CD4-positive, alpha-beta memory T cell (primary cell): Measurements from ENCODE around the gene STRA6. TPM values are rescaled to one million over a fixed set of nuclear protein-coding genes. Genes with fewer than 3 reads are reported as not detected.

Experiments
- CTCF ChIA-PET: fragments of 350-600 bp; sonication (Branson Sonifier 250); formaldehyde crosslinking; loops from one replicate; lab custom pipeline; 2021; ENCODE audit warnings: inconsistent platforms; ENCODE audit not compliant: partially characterized antibody; lab: Charles Lee
- POLR2A ChIA-PET: fragments of 350-600 bp; sonication (Branson Sonifier 250); formaldehyde crosslinking; loops from one replicate; lab custom pipeline; 2021; ENCODE audit not compliant: partially characterized antibody; lab: Charles Lee
- DNase-seq, 5 donors: peaks; one replicate each; pipeline versions ENCODE4 v3.0.0 to v3.0.0-alpha.2; 2020 to 2022; ENCODE audit warnings: mixed read lengths in 1 of 5
- H3K27ac ChIP-seq: one replicate; pipeline ENCODE4 v1.7.0; 2013; ENCODE audit warnings: low read depth, low read length
- H3K27me3 ChIP-seq: 2 replicates; pipeline ENCODE4 v1.7.0; 2013; ENCODE audit warnings: mild to moderate bottlenecking, low read length, moderate library complexity; ENCODE audit not compliant: insufficient read depth
- H3K36me3 ChIP-seq: 2 replicates; pipeline ENCODE4 v1.7.0; 2013; ENCODE audit warnings: mild to moderate bottlenecking, low read length, moderate library complexity; ENCODE audit not compliant: insufficient read depth
- H3K4me1 ChIP-seq: 2 replicates; pipeline ENCODE4 v1.7.0; 2013; ENCODE audit warnings: mild to moderate bottlenecking, low read length, moderate library complexity; ENCODE audit not compliant: insufficient read depth
- H3K4me3 ChIP-seq, 2 donors: one replicate each; pipeline ENCODE4 v1.7.0; 2013; ENCODE audit warnings: low read length in 2 of 2, mild to moderate bottlenecking in 1 of 2
- H3K9me3 ChIP-seq, 2 donors: one replicate each; pipeline ENCODE4 v1.7.0; 2013; ENCODE audit warnings: low read length in 2 of 2, control low read depth in 1 of 2; ENCODE audit not compliant: control insufficient read depth in 1 of 2
- H3K27ac Mint-ChIP-seq, 7 donors: one replicate each; pipeline ENCODE4 v1.8.0; 2020 to 2021; ENCODE audit warnings: mixed read lengths in 7 of 7, mild to moderate bottlenecking in 6 of 7, inconsistent platforms in 3 of 7, moderate library complexity in 3 of 7
- H3K27me3 Mint-ChIP-seq, 2 donors: one replicate each; pipeline ENCODE4 v1.8.0; 2020 to 2021; ENCODE audit warnings: mixed read lengths in 2 of 2
- H3K36me3 Mint-ChIP-seq, 2 donors: one replicate each; pipeline ENCODE4 v1.8.0; 2020 to 2021; ENCODE audit warnings: mixed read lengths in 2 of 2, inconsistent platforms in 1 of 2, mild to moderate bottlenecking in 1 of 2
- H3K4me1 Mint-ChIP-seq, 4 donors: one replicate each; pipeline ENCODE4 v1.8.0; 2020 to 2021; ENCODE audit warnings: mixed read lengths in 4 of 4, mild to moderate bottlenecking in 1 of 4
- H3K4me3 Mint-ChIP-seq, 8 donors: one replicate each; pipeline ENCODE4 v1.8.0; 2020 to 2021; ENCODE audit warnings: mixed read lengths in 8 of 8, mild to moderate bottlenecking in 7 of 8, moderate library complexity in 6 of 8, inconsistent platforms in 3 of 8
- H3K9me3 Mint-ChIP-seq, 8 donors: one replicate each; pipeline ENCODE4 v1.8.0; 2020 to 2021; ENCODE audit warnings: mixed read lengths in 8 of 8, mild to moderate bottlenecking in 5 of 8, inconsistent platforms in 3 of 8, moderate library complexity in 1 of 8
- intact Hi-C: fragments of 100-400 bp; cut with micrococcal nuclease; formaldehyde crosslinking; loops from one replicate; pipeline ENCODE4 v1.15.1; 2023
- polyA plus RNA-seq, 2 donors: library from polyadenylated mRNA; unstranded; fragments of 300-500 nt; fragmentation: Illumina TruSeq; gene quantifications; one replicate each; pipeline ENCODE4 v1.2.3, GENCODE V29; 2021
- total RNA-seq, 2 experiments: library from RNA; stranded (reverse); gene quantifications; one replicate each; pipeline ENCODE4 v1.2.3, GENCODE V29; 2021

The STRA6 gene
- total and polyA plus RNA-seq, 4 experiments from 2014 or later: not detected

DNA sequence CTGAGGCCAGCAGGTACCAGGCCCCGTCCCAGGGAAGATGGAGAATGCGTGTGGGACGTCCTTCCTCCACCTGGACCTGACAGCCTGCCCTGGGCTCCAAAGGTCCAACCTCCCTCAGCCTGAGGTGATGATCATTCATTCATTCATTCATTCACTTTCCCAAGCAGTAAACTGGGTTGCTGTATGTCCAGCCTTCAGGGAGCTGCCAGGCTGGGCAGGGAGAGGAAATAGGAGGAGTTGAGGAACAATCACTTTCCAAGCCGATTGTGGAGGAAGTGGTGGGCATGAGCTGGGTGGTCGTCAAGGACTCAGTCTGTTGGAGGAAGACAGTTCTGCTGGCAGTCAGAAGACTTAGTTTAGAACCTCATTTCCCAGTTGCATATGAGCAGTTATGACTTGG is 23.3 kb upstream of the STRA6 start:
- Histone ChIP-seq H3K4me1 (no peaks in the 10 kb centered on the region), H3K36me3 (no peaks in the 10 kb centered on the region), H3K4me3 (no peak overlapping the region), H3K27me3 (no peaks in the 10 kb centered on the region), H3K9me3 (no peaks in the 10 kb centered on the region), H3K27ac (no peak overlapping the region)
- Mint-ChIP-seq H3K27ac (no peak overlapping the region), H3K4me1 (peaks cover 0 to 5% (median under 1%) of the 10 kb centered on the region in 4 donors), H3K4me3 (no peak overlapping the region), H3K36me3 (no peaks in the 10 kb centered on the region), H3K9me3 (no peaks in the 10 kb centered on the region), H3K27me3 (peaks cover 24 to 34% of the 10 kb centered on the region in 2 donors)
- POLR2A ChIA-PET: no interaction called here
- intact Hi-C loops: no loop called here
- CTCF ChIA-PET: no interaction called here
- DNase-seq: no peak

DNA sequence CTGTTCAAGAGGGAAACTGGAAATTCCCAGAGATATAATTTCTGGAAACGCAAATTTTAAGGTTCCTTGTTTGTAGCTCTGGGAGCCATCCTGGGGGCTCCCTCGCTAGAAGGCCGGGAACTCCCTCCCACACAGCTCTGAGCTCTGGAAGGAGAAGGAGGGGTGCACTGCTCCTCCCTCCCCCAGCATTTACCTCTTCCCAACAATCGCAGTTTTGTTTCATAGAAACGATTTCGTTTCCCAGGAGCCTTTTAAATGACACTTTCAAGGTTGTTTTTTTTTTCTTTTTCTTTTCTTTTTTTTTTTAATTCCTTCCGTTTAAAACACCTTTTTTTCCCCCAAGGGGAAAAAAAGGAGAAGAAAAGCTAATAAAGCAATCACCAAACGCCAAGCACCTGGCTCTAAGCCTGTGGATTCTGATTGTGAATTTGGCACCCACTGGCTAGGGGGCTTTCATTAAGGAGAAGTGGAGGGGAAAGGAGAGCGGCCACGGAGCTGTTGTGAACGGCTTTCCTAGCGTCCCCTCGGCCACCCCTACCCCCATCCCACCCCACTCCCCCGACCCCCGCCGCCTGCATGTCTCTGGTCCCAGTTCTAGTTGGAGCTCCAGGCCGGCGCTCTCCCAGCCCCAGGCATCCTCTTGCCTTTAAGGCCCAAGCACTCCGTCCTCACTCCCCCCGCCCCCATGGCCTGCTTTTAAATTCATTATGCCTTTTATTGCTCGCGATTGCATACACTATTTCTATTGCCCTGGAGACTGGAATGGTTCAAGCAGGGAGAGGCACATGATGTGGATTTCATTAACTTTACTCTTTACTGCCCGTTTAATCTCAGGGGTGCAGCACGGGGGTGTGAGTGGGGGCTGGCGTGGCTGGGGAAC is 19.9 kb upstream of the STRA6 start:
- intact Hi-C loops: no loop called here
- no peaks in the 10 kb centered on the region for H3K9me3 Mint-ChIP-seq
- peaks cover 21 to 35% of the 10 kb centered on the region in 2 donors for H3K27me3 Mint-ChIP-seq
- no peak overlapping the region for H3K27ac Mint-ChIP-seq
- Histone ChIP-seq H3K27ac (no peak overlapping the region), H3K9me3 (no peaks in the 10 kb centered on the region), H3K36me3 (no peaks in the 10 kb centered on the region), H3K4me1 (no peaks in the 10 kb centered on the region), H3K4me3 (no peak overlapping the region), H3K27me3 (peaks cover 3% of the 10 kb centered on the region)
- H3K36me3 Mint-ChIP-seq: no peaks in the 10 kb centered on the region
- H3K4me3 Mint-ChIP-seq: no peak overlapping the region
- no peak for DNase-seq
- ChIA-PET CTCF (interaction anchor here (0.7 kb wide), 1 partner anchor 82 kb away, joined by 3 read pairs; no protein-coding TSS in a partner anchor), POLR2A (no interaction called here)
- peaks cover 0 to 5% (median under 1%) of the 10 kb centered on the region in 4 donors for H3K4me1 Mint-ChIP-seq

DNA sequence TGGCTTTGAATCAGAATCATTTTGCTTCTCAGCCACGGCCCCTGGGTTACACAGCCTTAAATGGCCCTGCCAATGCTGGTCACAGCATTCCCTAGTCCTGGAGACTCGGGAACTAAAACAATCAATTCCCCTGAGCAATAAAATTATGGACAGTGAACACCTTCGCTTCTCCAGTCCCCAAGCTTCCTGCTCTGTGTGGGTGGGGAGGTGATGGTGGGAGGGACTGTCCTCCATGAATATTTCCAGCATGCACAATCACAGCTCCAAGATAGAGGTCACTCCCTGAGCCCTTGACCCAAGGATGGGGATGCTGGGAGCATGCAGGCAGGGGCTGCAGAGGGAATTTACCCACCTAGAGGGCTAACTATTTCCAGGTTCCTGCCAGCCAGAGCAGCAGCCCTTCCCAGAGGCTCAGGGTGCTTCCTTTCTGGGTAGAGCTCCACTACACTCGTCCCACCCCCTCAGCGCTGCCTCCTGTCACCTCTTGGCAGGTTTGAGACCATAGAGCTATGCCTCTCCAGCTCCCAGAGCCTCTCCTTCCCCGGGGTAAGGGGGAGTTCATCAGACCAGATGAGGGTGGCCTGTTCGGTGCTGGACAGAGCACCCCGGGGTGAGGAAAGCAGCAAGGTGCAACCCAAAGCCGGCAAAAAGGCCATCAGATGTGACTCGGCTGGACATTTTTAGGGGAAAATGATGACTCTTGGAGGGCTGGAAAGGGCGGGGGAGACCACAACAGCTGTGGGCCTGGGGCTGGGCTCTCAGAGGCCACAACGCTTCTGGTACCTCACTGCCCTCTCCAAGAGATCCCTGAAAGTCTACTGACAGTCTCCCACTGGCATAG is 19.0 kb upstream of the STRA6 start:
- Mint-ChIP-seq H3K9me3 (no peaks in the 10 kb centered on the region), H3K36me3 (no peaks in the 10 kb centered on the region), H3K4me3 (no peak overlapping the region), H3K27ac (no peak overlapping the region), H3K4me1 (peaks cover 0 to 5% (median under 1%) of the 10 kb centered on the region in 4 donors), H3K27me3 (peaks cover 19 to 33% of the 10 kb centered on the region in 2 donors)
- Histone ChIP-seq H3K4me3 (no peak overlapping the region), H3K36me3 (no peaks in the 10 kb centered on the region), H3K9me3 (no peaks in the 10 kb centered on the region), H3K4me1 (no peaks in the 10 kb centered on the region), H3K27ac (no peak overlapping the region), H3K27me3 (peaks cover 3% of the 10 kb centered on the region)
- ChIA-PET CTCF (no interaction called here), POLR2A (no interaction called here)
- no peak for DNase-seq
- intact Hi-C loops: no loop called here

DNA sequence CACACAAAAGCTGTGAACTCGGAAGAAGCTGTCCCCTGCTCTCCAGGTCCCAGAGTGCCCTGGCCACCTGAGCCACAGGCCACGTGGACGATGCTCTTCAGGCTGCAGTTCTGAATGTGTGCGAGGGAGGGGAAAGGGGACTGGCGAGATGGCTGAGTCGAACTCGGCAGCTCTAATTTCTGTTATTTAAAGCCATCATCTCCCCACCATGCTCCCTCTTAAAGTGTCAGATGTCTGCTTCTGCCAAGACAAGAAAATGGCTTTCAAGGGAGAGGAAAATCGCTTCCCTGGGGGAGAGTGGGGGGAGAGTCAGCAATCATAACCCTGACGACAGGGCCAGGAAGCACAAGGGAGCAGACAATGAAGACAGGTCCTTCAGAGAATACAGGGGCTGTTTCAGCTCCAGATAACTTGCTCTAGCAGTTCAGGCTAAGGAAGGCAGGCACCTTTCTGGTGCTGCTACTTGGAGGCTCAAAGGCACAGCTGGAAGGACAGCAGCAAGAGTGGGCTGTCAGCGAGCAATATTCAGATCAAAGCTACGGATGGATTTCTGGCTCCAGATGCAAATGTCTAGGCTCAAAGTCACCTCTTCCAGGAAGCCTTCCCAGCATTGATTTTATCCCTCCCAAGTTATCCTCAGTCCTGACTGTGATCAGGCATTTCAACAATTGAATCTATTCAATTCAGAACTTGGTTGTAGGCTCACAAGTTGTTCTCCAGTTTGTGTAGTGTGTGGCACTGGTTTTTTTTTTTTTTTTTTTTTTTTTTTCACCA is 18.1 kb upstream of the STRA6 start:
- no peaks in the 10 kb centered on the region for H3K36me3 ChIP-seq
- ChIA-PET CTCF (no interaction called here), POLR2A (no interaction called here)
- H3K27me3 Mint-ChIP-seq: peaks cover 21 to 33% of the 10 kb centered on the region in 2 donors
- intact Hi-C loops: no loop called here
- H3K9me3 ChIP-seq: no peaks in the 10 kb centered on the region
- peaks cover 0 to 5% (median under 1%) of the 10 kb centered on the region in 4 donors for H3K4me1 Mint-ChIP-seq
- H3K27ac Mint-ChIP-seq: no peak overlapping the region
- no peak overlapping the region for H3K4me3 ChIP-seq
- H3K36me3 Mint-ChIP-seq: no peaks in the 10 kb centered on the region
- H3K4me3 Mint-ChIP-seq: no peak overlapping the region
- H3K9me3 Mint-ChIP-seq: no peaks in the 10 kb centered on the region
- H3K27ac ChIP-seq: no peak overlapping the region
- peaks cover 3% of the 10 kb centered on the region for H3K27me3 ChIP-seq
- H3K4me1 ChIP-seq: no peaks in the 10 kb centered on the region
- DNase-seq: no peak

DNA sequence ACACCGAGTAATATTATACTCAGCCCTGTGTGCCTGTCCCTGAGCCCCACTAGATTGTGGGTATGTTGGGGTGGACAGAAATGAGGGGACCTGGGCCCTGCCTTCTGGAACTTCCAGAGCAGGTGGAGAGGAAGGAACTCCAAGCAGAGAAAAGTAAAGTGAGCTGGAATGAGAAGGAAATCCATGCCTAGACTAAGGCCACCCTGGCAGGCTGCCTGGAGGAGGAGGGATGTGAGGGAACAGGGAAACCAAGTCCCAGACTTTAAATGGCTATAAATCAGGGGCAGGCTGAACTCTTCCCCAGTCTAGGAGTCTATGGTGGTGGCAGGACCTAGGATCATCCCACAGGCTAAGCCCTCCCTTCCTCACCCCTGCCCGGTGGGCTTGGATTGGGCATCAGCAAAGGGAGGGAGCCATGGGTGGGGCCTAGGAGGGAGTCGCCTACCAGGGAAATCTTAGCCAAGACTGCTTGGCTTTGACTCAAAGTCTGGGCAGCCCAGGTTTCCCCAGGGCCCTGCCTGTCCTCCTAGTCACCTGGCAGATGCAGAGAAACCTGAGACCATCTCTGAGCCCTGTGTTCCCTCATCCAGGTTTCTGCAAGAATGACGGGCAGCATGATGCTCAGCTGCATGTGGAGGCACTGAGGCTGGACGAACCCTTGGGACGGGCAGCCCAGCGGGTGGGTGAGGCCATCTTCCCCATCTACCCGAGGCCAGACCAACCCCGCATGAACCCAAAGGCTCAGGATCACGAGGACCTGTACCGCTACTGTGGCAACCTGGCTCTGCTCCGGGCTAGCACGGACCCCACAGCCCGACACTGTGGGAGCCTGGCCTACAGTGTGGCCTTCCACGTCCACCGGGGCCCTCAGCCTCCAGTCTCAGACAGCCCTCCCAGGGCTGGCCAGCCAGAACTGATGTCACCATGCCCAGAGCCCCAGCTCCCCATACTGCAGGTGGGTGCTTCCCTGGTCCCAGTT is 15.6 kb upstream of the STRA6 start:
- H3K27me3 ChIP-seq: peaks cover 3% of the 10 kb centered on the region
- no peaks in the 10 kb centered on the region for H3K4me1 ChIP-seq
- CTCF ChIA-PET: no interaction called here
- Mint-ChIP-seq H3K27ac (no peak overlapping the region), H3K36me3 (no peaks in the 10 kb centered on the region), H3K27me3 (peaks cover 10 to 23% of the 10 kb centered on the region in 2 donors), H3K4me3 (no peak overlapping the region), H3K4me1 (no peaks in the 10 kb centered on the region), H3K9me3 (no peaks in the 10 kb centered on the region)
- H3K36me3 ChIP-seq: no peaks in the 10 kb centered on the region
- intact Hi-C loops: no loop called here
- no peak overlapping the region for H3K4me3 ChIP-seq
- no peak for DNase-seq
- POLR2A ChIA-PET: no interaction called here
- H3K9me3 ChIP-seq: no peaks in the 10 kb centered on the region
- no peak overlapping the region for H3K27ac ChIP-seq

DNA sequence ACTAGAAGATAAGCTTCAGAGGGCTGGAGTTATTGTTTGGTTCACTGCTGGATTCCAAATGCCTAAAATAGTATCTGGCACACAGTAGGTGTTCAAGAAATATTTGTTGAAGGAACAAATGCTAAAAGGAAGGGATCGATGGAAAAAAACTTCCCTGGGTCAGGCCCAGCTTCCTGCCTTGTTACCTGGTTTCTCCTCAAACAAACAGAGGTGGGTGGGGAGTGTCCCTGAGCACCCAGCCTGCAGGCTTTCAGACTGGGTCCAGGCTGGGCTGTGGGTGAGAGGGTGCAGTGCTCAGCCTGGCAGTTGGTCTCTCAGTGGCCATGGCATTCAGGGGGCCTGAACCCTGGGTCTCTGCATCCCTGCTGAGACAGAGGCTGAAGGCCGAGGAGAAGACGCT is 14.4 kb upstream of the STRA6 start:
- intact Hi-C loops: no loop called here
- ChIA-PET CTCF (no interaction called here), POLR2A (no interaction called here)
- H3K9me3 ChIP-seq: no peaks in the 10 kb centered on the region
- Mint-ChIP-seq H3K4me1 (no peaks in the 10 kb centered on the region), H3K27ac (peak overlapping the region in 1 of 7 donors; percentile 9), H3K9me3 (no peaks in the 10 kb centered on the region), H3K27me3 (peaks cover 8 to 17% of the 10 kb centered on the region in 2 donors), H3K36me3 (no peaks in the 10 kb centered on the region), H3K4me3 (no peak overlapping the region)
- peaks cover 3% of the 10 kb centered on the region for H3K27me3 ChIP-seq
- DNase-seq: no peak
- no peak overlapping the region for H3K27ac ChIP-seq
- H3K4me3 ChIP-seq: no peak overlapping the region
- H3K4me1 ChIP-seq: no peaks in the 10 kb centered on the region
- H3K36me3 ChIP-seq: no peaks in the 10 kb centered on the region
